ACC112 (cell line): ENCODE measurements around the gene MADCAM1.

Experiments used
- H2AFZ ChIP-seq: fragments of 200-600 bp; sonication (generic); one replicate; pipeline ENCODE4 v1.6.0; 2017; ENCODE audit warnings: antibody characterized with exemption, low read length; ENCODE audit not compliant: unreplicated experiment
- H3K27ac ChIP-seq: fragments of 200-600 bp; sonication (generic); 2 replicates; pipeline ENCODE4 v1.5.1; 2014; ENCODE audit warnings: low read depth, mild to moderate bottlenecking, antibody characterized with exemption, low read length, moderate library complexity
- H3K27me3 ChIP-seq: fragments of 200-600 bp; sonication (generic); 2 replicates; pipeline ENCODE4 v1.6.1; 2014; ENCODE audit warnings: mild to moderate bottlenecking, antibody characterized with exemption, low read length, moderate library complexity, mixed read lengths; ENCODE audit not compliant: insufficient read depth
- H3K36me3 ChIP-seq: fragments of 200-600 bp; sonication (generic); 2 replicates; pipeline ENCODE4 v1.6.1; 2016; ENCODE audit warnings: mild to moderate bottlenecking, antibody characterized with exemption, low read length, moderate library complexity, mixed read lengths; ENCODE audit not compliant: insufficient read depth
- H3K4me1 ChIP-seq: fragments of 200-600 bp; sonication (generic); one replicate; pipeline ENCODE4 v1.6.1; 2016; ENCODE audit warnings: low read length, mixed read lengths; ENCODE audit not compliant: insufficient read depth, unreplicated experiment, control insufficient read depth
- H3K4me3 ChIP-seq: fragments of 200-600 bp; sonication (generic); 2 replicates; pipeline ENCODE4 v1.5.1; 2014; ENCODE audit warnings: mild to moderate bottlenecking, low read depth, low read length
- H3K79me2 ChIP-seq: fragments of 200-600 bp; sonication (generic); one replicate; pipeline ENCODE4 v1.6.0; 2016; ENCODE audit warnings: low read length; ENCODE audit not compliant: control insufficient read depth, unreplicated experiment, insufficient read depth

The MADCAM1 gene

GRCh38 chr19:468587-469256, 27.6 kb upstream of the MADCAM1 start:
- Histone ChIP-seq H2AFZ (no peak overlapping the region), H3K4me1 (peaks cover 6% of the 10 kb centered on the region), H3K27me3 (no peaks in the 10 kb centered on the region), H3K4me3 (no peak overlapping the region), H3K79me2 (no peaks in the 10 kb centered on the region), H3K27ac (no peak overlapping the region), H3K36me3 (no peaks in the 10 kb centered on the region)

GRCh38 chr19:469833-470232, 26.5 kb upstream of the MADCAM1 start:
- Histone ChIP-seq H3K27me3 (no peaks in the 10 kb centered on the region), H3K36me3 (no peaks in the 10 kb centered on the region), H3K4me1 (peaks cover 6% of the 10 kb centered on the region)

GRCh38 chr19:470701-471100, 25.6 kb upstream of the MADCAM1 start:
- Histone ChIP-seq H3K4me3 (no peak overlapping the region), H2AFZ (no peak overlapping the region), H3K79me2 (no peaks in the 10 kb centered on the region), H3K4me1 (peaks cover 6% of the 10 kb centered on the region), H3K27me3 (no peaks in the 10 kb centered on the region), H3K36me3 (no peaks in the 10 kb centered on the region), H3K27ac (no peak overlapping the region)

More at GRCh38 chr19:469833-470232, 26.5 kb upstream of the MADCAM1 start:
- H3K27ac ChIP-seq, result no peak overlapping the region
- H2AFZ ChIP-seq, result no peak overlapping the region
- no peaks in the 10 kb centered on the region for H3K79me2 ChIP-seq
- no peak overlapping the region for H3K4me3 ChIP-seq

- H3K4me1 ChIP-seq, result peaks cover 6% of the 10 kb centered on the region
- no peak overlapping the region for H2AFZ ChIP-seq
- no peaks in the 10 kb centered on the region for H3K36me3 ChIP-seq
- H3K79me2 ChIP-seq, result no peaks in the 10 kb centered on the region
- no peaks in the 10 kb centered on the region for H3K27me3 ChIP-seq
- no peak overlapping the region for H3K4me3 ChIP-seq
- H3K27ac ChIP-seq, result no peak overlapping the region
Observed at GRCh38 chr19:472005-472858, 24.1 kb upstream of the MADCAM1 start.

- H3K4me1 ChIP-seq, result peaks cover 6% of the 10 kb centered on the region
- H3K79me2 ChIP-seq, result no peaks in the 10 kb centered on the region
- no peak overlapping the region for H3K27ac ChIP-seq
- H3K27me3 ChIP-seq, result no peaks in the 10 kb centered on the region
- H3K4me3 ChIP-seq, result no peak overlapping the region
- H3K36me3 ChIP-seq, result no peaks in the 10 kb centered on the region
- no peak overlapping the region for H2AFZ ChIP-seq
Observed at GRCh38 chr19:474126-475078, 21.9 kb upstream of the MADCAM1 start.

- Histone ChIP-seq H3K4me3 (no peak overlapping the region), H2AFZ (no peak overlapping the region), H3K27me3 (no peaks in the 10 kb centered on the region), H3K27ac (no peak overlapping the region), H3K79me2 (no peaks in the 10 kb centered on the region), H3K4me1 (peaks cover 6% of the 10 kb centered on the region), H3K36me3 (no peaks in the 10 kb centered on the region)
Observed at GRCh38 chr19:475360-475759, 20.9 kb upstream of the MADCAM1 start.

GRCh38 chr19:478236-478903, 17.9 kb upstream of the MADCAM1 start:
- Histone ChIP-seq H3K27me3 (no peaks in the 10 kb centered on the region), H3K27ac (no peak overlapping the region), H3K4me1 (no peaks in the 10 kb centered on the region), H3K36me3 (no peaks in the 10 kb centered on the region), H2AFZ (no peak overlapping the region), H3K4me3 (no peak overlapping the region), H3K79me2 (no peaks in the 10 kb centered on the region)

GRCh38 chr19:478976-479375, 17.3 kb upstream of the MADCAM1 start:
- H3K4me1 ChIP-seq, result no peaks in the 10 kb centered on the region
- no peak overlapping the region for H3K27ac ChIP-seq
- no peaks in the 10 kb centered on the region for H3K27me3 ChIP-seq
- H3K4me3 ChIP-seq, result no peak overlapping the region
- H3K36me3 ChIP-seq, result no peaks in the 10 kb centered on the region
- H3K79me2 ChIP-seq, result no peaks in the 10 kb centered on the region
- H2AFZ ChIP-seq, result no peak overlapping the region

- Histone ChIP-seq H3K4me3 (peak overlapping the region; percentile 65), H3K4me1 (no peaks in the 10 kb centered on the region), H3K27me3 (no peaks in the 10 kb centered on the region), H3K36me3 (no peaks in the 10 kb centered on the region), H3K27ac (no peak overlapping the region), H2AFZ (peak overlapping the region; percentile 60), H3K79me2 (no peaks in the 10 kb centered on the region)
Observed at GRCh38 chr19:480016-480855, 16.1 kb upstream of the MADCAM1 start.
